Effector memory CD4-positive, alpha-beta T cell (primary cell): ENCODE results near the gene CDC42SE2.
"Not testable (repeated sequence)": the region's sequence is repeated elsewhere in the genome, so short reads cannot be mapped to it uniquely, and the experiment has no call there.

Source experiments
- DNase-seq, 3 donors: peaks; one replicate each; pipeline ENCODE4 v3.0.0-alpha.2; 2020
- H3K27ac ChIP-seq: 2 replicates; pipeline ENCODE4 v1.7.0; 2013; ENCODE audit warnings: mild to moderate bottlenecking, low read length, moderate library complexity; ENCODE audit not compliant: insufficient read depth, poor library complexity, severe bottlenecking
- H3K27me3 ChIP-seq: replicated peaks from 2 replicates; pipeline ENCODE4 v1.7.0; 2013; ENCODE audit warnings: mild to moderate bottlenecking, low read length; ENCODE audit not compliant: insufficient read depth, control insufficient read depth, poor library complexity, severe bottlenecking
- H3K36me3 ChIP-seq: 2 replicates; pipeline ENCODE4 v1.7.0; 2013; ENCODE audit warnings: mild to moderate bottlenecking, low read length, moderate library complexity; ENCODE audit not compliant: control insufficient read depth, insufficient read depth
- H3K4me1 ChIP-seq: 2 replicates; pipeline ENCODE4 v1.7.0; 2013; ENCODE audit warnings: low read length, mild to moderate bottlenecking; ENCODE audit not compliant: control insufficient read depth, insufficient read depth, poor library complexity, severe bottlenecking
- H3K4me3 ChIP-seq: 2 replicates; pipeline ENCODE4 v1.7.0; 2013; ENCODE audit warnings: low read length, low read depth, mild to moderate bottlenecking; ENCODE audit not compliant: insufficient read depth, poor library complexity, severe bottlenecking
- H3K9me3 ChIP-seq: 2 replicates; pipeline ENCODE4 v1.7.0; 2013; ENCODE audit warnings: mild to moderate bottlenecking, low read length, moderate library complexity; ENCODE audit not compliant: control insufficient read depth

Gene CDC42SE2

DNA sequence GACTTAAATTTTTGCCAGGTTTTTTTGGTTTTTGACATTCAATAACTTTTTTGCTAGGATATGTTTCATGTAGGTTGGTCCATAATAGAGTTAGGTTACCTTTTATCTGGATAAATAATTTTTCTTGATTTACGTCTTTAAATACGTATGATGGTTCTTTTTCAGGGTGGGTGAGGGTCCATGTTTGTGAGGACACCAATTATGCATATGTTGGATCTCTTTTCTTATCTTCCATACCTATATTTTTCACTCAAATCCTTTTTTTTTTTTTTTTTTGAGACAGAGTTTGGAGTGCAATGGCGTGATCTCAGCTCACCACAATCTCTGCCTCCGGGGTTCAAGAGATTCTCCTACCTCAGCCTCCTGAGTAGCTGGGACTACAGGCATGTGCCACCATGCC is 17.3 kb upstream of the CDC42SE2 start:
- Histone ChIP-seq H3K4me1 (peaks cover 1% of the 10 kb centered on the region), H3K27ac (no peak overlapping the region), H3K27me3 (no peaks in the 10 kb centered on the region), H3K9me3 (no peaks in the 10 kb centered on the region), H3K4me3 (no peak overlapping the region), H3K36me3 (no peaks in the 10 kb centered on the region)
- no peak for DNase-seq

DNA sequence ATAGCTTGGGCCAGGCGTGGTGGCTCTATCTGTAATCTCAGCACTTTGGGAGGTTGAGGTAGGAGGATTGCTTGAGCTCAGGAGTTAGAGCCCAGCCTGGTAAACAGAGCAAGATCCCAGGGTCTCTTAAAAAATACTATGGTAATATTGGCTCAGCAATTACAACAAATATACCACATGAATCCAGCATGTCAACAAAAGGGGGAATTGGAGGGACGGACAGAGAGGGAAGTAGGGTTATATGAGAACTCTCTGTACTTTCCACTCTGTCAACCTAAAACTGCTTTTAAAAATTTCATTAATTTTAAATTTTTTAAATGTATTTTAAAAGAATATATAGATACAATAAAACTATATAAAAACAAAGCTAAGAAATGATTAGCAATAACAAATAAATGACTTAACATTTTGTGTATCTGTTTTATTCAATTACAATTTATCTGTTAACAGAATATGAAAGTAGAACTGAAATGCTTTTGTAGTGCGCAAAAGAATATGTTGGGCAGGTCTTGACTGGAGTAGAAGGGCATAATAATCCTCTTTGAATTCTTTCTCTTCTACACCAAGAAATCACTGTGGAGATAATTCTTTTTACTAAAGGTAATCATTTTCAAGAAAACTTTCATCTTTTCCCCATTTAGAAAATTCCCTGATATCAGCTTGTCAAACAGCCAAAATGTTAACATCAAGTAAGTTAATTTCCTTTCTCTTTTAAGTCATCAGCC is 12.9 kb upstream of the CDC42SE2 start:
- Histone ChIP-seq H3K27ac (peak overlapping the region; percentile 92), H3K4me1 (peaks cover 16% of the 10 kb centered on the region)
- no peak for DNase-seq

GRCh38 chr5:131252824-131253171 is 11.1 kb upstream of the CDC42SE2 start:
- H3K27me3 ChIP-seq: no peaks in the 10 kb centered on the region
- peak overlapping the region; percentile 75 for H3K4me3 ChIP-seq
- H3K27ac ChIP-seq: peak overlapping the region; percentile 92
- H3K36me3 ChIP-seq: no peaks in the 10 kb centered on the region
- H3K9me3 ChIP-seq: no peaks in the 10 kb centered on the region
- H3K4me1 ChIP-seq: peaks cover 26% of the 10 kb centered on the region
- DNase-seq: peak; percentile 77 to 81 (median 80)

More for the DNA sequence above, 12.9 kb upstream of the CDC42SE2 start:
- Histone ChIP-seq H3K9me3 (no peaks in the 10 kb centered on the region), H3K36me3 (no peaks in the 10 kb centered on the region), H3K27me3 (no peaks in the 10 kb centered on the region), H3K4me3 (peak overlapping the region; percentile 11)

DNA sequence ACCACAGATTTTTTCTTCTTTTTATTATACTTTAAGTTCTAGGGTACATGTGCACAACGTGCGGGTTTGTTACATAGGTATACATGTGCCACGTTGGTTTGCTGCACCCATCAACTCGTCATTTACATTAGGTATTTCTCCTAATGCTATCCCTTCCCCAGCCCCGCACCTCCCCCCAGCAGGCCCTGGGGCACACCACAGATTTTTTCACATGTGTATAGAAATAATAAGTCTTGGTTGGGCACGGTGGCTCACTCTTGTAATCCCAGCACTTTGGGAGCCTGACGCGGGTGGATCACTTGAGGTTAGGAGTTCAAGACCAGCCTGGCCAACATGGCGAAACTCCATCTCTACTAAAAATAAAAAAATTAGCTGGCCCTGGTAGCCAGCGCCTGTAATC is 9.8 kb upstream of the CDC42SE2 start:
- DNase-seq, H3K27me3 ChIP-seq, H3K9me3 ChIP-seq, H3K36me3 ChIP-seq: not testable (repeated sequence)
- Histone ChIP-seq H3K4me1 (peaks cover 26% of the 10 kb centered on the region), H3K27ac (peak overlapping the region; percentile 92), H3K4me3 (peak overlapping the region; percentile 75)

- H3K4me3 ChIP-seq: peak overlapping the region; percentile 75
- peak overlapping the region; percentile 92 for H3K27ac ChIP-seq
- peaks cover 6% of the 10 kb centered on the region for H3K36me3 ChIP-seq
- H3K27me3 ChIP-seq: no peaks in the 10 kb centered on the region
- H3K4me1 ChIP-seq: peaks cover 31% of the 10 kb centered on the region
- no peaks in the 10 kb centered on the region for H3K9me3 ChIP-seq
- no peak for DNase-seq
Measured at GRCh38 chr5:131254741-131255140, 9.1 kb upstream of the CDC42SE2 start.

GRCh38 chr5:131256507-131256823 is 7.4 kb upstream of the CDC42SE2 start:
- Histone ChIP-seq H3K27me3 (no peaks in the 10 kb centered on the region), H3K27ac (peak overlapping the region; percentile 92), H3K36me3 (peaks cover 8% of the 10 kb centered on the region), H3K4me1 (peaks cover 32% of the 10 kb centered on the region), H3K4me3 (peak overlapping the region; percentile 19), H3K9me3 (no peaks in the 10 kb centered on the region)
- DNase-seq: no peak

DNA sequence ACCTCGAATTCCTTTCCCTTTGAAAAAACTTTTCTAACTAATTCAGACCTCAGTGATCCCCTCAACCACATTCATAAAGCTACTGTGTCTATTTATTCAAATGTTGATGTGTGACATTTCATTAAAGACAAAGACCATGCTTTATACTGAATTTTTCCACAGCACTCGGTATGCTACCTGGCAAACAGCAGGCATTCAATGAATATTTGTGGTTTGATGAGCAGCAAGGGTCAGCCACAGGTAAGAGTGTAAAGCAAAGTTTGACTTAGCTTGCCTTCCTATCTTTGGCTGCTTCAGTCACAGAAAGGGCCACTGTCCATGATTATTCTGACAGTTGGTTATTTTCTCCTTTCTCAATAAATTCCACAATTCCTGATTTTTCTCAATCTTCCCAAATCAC is 5.1 kb upstream of the CDC42SE2 start:
- Histone ChIP-seq H3K4me1 (peaks cover 33% of the 10 kb centered on the region), H3K27ac (peak overlapping the region; percentile 92), H3K9me3 (no peaks in the 10 kb centered on the region), H3K36me3 (peaks cover 8% of the 10 kb centered on the region), H3K27me3 (no peaks in the 10 kb centered on the region), H3K4me3 (no peak overlapping the region)
- no peak for DNase-seq

DNA sequence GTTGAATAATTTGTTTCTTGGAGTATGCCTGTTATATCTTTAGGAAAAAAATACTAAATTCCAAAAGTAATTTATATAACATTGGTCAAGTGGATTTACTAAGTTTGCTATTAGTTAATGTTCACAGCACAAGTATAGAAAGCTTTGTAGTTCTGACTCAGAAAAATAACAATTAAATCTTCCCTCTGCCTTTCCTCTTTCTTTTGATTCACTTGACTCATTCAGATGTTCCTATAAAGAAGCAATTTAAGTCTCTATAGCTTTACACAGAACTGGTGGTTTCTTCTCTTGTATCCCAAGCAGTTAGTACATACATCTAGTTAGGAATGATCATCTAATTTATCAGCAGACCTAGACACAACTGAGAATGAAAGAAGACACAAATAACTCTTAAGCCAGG is 4.5 kb upstream of the CDC42SE2 start:
- Histone ChIP-seq H3K27ac (peak overlapping the region; percentile 92), H3K9me3 (no peaks in the 10 kb centered on the region)

GRCh38 chr5:131260895-131261294 is 3.0 kb upstream of the CDC42SE2 start:
- Histone ChIP-seq H3K4me1 (peaks cover 29% of the 10 kb centered on the region), H3K4me3 (no peak overlapping the region), H3K27ac (no peak overlapping the region), H3K36me3 (peaks cover 8% of the 10 kb centered on the region), H3K9me3 (no peaks in the 10 kb centered on the region), H3K27me3 (no peaks in the 10 kb centered on the region)
- DNase-seq: no peak

More for the DNA sequence above, 4.5 kb upstream of the CDC42SE2 start:
- DNase-seq: no peak
- Histone ChIP-seq H3K36me3 (peaks cover 8% of the 10 kb centered on the region), H3K4me1 (peaks cover 33% of the 10 kb centered on the region), H3K27me3 (no peaks in the 10 kb centered on the region), H3K4me3 (no peak overlapping the region)

DNA sequence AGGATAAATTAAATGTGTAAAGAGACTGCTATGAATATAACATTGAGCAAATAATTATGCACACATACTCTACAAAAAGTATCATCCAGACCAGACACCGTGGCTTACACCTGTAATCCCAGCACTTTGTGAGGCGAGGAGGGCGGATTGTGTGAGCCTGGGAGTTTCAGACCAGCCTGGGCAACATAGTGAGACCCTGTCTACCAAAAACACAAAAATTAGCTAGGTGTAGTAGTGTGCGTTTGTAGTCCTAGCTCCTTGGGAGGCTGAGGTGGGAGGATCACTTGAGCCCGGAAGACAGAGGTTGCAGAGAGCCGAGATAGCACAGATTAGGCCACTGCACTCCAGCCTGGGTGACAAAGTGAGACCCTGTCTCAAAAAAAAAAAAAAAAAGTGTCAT is 2.4 kb upstream of the CDC42SE2 start:
- Histone ChIP-seq H3K27me3 (no peaks in the 10 kb centered on the region), H3K36me3 (peaks cover 8% of the 10 kb centered on the region), H3K27ac (peak overlapping the region; percentile 98), H3K4me3 (no peak overlapping the region), H3K9me3 (no peaks in the 10 kb centered on the region), H3K4me1 (peaks cover 25% of the 10 kb centered on the region)
- DNase-seq: no peak
